ENCODE data around the gene STXBP2. TPM values are rescaled to one million over a fixed set of nuclear protein-coding genes. Genes with fewer than 3 reads are reported as not detected.

The STXBP2 gene
- total RNA-seq, 1 experiment from 2014 or later = 92.5 TPM

DNA sequence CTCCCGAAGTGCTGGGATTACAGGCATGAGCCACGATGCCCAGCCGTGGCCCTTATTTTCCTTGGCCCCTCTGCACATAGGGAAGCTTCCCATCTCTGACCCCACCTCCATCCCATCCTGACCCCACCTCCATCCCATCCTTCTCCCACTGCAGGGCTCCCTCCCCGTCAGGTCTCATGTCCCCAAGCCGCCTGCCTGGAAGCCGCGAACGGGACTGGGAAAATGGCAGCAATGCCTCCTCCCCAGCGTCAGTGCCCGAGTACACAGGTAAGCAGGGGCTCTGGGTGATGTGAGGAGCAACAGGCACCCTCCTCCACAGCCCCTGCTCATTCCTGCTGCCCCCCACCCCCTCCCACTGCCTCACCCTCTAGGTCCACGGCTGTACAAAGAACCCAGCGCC lies 19.7 kb upstream of the STXBP2 start:
- Histone ChIP-seq H3K23ac (ENCODE audit: insufficient read length, low read depth, low read length) (no peak overlapping the region), H3K9ac (ENCODE audit: extremely low read depth, insufficient read length, low read length) (no peak overlapping the region), H2BK15ac (ENCODE audit: low read depth, low read length) (no peak overlapping the region), H3K14ac (ENCODE audit: insufficient read depth, low read length) (no peak overlapping the region), H3K27ac (ENCODE audit: insufficient read length, low read depth, low read length) (no peak overlapping the region), H3K79me1 (ENCODE audit: insufficient read depth, low read depth, low read length, poor library complexity, severe bottlenecking) (no peaks in the 10 kb centered on the region), H3K79me2 (ENCODE audit: insufficient read depth, low read length) (no peaks in the 10 kb centered on the region), H3K9me3 (ENCODE audit: control insufficient read depth, low read depth, low read length) (no peaks in the 10 kb centered on the region), H3K27me3 (ENCODE audit: insufficient read depth, low read length) (no peaks in the 10 kb centered on the region), H3K56ac (ENCODE audit: insufficient read length, low read depth, low read length) (no peak overlapping the region), H2BK20ac (ENCODE audit: low read depth, low read length, poor library complexity, severe bottlenecking) (no peak overlapping the region), H3T11ph (ENCODE audit: low read length) (no peak overlapping the region), H3K4me2 (ENCODE audit: insufficient read depth, insufficient read length, low read length) (no peak overlapping the region), H3K4ac (ENCODE audit: low read depth, low read length) (no peak overlapping the region), H2BK120ac (ENCODE audit: low read depth, low read length, poor library complexity, severe bottlenecking) (no peak overlapping the region), H2AK5ac (ENCODE audit: insufficient read length, low read length) (no peak overlapping the region), H2BK12ac (ENCODE audit: insufficient read length, low read depth, low read length) (no peak overlapping the region), H4K91ac (ENCODE audit: insufficient read length, low read depth, low read length) (no peak overlapping the region), H4K5ac (ENCODE audit: insufficient read length, low read depth, low read length) (no peak overlapping the region), H4K8ac (replicated peaks; ENCODE audit: insufficient read length, low read depth, low read length) (no peak overlapping the region), H2BK5ac (ENCODE audit: insufficient read length, low read length) (no peak overlapping the region), H3K18ac (ENCODE audit: insufficient read length, low read depth, low read length) (no peak overlapping the region), H4K20me1 (ENCODE audit: control insufficient read depth, insufficient read depth, insufficient read length) (no peaks in the 10 kb centered on the region), H3K23me2 (ENCODE audit: insufficient read length, low read depth, low read length, poor library complexity, severe bottlenecking) (no peaks in the 10 kb centered on the region), H3K4me1 (ENCODE audit: insufficient read depth, low read length) (no peaks in the 10 kb centered on the region), H2AFZ (ENCODE audit: low read length) (no peak overlapping the region)
- Mint-ChIP-seq H3K27ac (no peak overlapping the region), H3K36me3 (ENCODE audit: insufficient read depth in 1 of 3, low read depth in 3 of 3) (peaks cover 20 to 45% (median 42%) of the 10 kb centered on the region in 3 experiments), H3K27me3 (ENCODE audit: low read depth) (no peaks in the 10 kb centered on the region), H3K4me3 (no peak overlapping the region), H3K9me3 (no peaks in the 10 kb centered on the region), H3K4me1 (no peaks in the 10 kb centered on the region)
- no CpG with 5 or more reads among the region's 12 CpGs for WGBS (ENCODE audit: extremely low coverage, insufficient read length, low lambda C conversion rate)
- TF ChIP-seq, protein P1, sequence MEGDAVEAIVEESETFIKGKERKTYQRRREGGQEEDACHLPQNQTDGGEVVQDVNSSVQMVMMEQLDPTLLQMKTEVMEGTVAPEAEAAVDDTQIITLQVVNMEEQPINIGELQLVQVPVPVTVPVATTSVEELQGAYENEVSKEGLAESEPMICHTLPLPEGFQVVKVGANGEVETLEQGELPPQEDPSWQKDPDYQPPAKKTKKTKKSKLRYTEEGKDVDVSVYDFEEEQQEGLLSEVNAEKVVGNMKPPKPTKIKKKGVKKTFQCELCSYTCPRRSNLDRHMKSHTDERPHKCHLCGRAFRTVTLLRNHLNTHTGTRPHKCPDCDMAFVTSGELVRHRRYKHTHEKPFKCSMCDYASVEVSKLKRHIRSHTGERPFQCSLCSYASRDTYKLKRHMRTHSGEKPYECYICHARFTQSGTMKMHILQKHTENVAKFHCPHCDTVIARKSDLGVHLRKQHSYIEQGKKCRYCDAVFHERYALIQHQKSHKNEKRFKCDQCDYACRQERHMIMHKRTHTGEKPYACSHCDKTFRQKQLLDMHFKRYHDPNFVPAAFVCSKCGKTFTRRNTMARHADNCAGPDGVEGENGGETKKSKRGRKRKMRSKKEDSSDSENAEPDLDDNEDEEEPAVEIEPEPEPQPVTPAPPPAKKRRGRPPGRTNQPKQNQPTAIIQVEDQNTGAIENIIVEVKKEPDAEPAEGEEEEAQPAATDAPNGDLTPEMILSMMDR (conservative IDR thresholded peaks at IDR 0.05) = no peak
- no peak for DNase-seq
